Thyroid gland (tissue), 4 donors: ENCODE measurements around the gene RETREG1. TPM values are rescaled to one million over a fixed set of nuclear protein-coding genes. Genes with fewer than 3 reads are reported as not detected.

Experiments
- DNase-seq, 2 donors: peaks; one replicate each; pipeline ENCODE4 v3.0.0-alpha.2; 2019
- H3K27ac ChIP-seq, 3 donors: fragments of 200-600 bp; sonication (generic); 1 replicate in 2 of 3; 2 replicates in 1 of 3; pipeline ENCODE4 v1.5.1; 2016 to 2019; ENCODE audit warnings: mild to moderate bottlenecking in 1 of 3, moderate library complexity in 1 of 3
- H3K27me3 ChIP-seq: fragments of 200-600 bp; sonication (generic); one replicate; pipeline ENCODE4 v1.5.1; 2019
- H3K36me3 ChIP-seq, 2 donors: fragments of 200-600 bp; sonication (generic); one replicate each; pipeline ENCODE4 v1.5.1; 2016 to 2019
- H3K4me1 ChIP-seq, 2 donors: fragments of 200-600 bp; sonication (generic); one replicate each; pipeline ENCODE4 v1.5.1; 2017 to 2019
- H3K4me3 ChIP-seq, 3 donors: fragments of 200-600 bp; sonication (generic); replicated peaks in 1 of 3; 1 replicate in 2 of 3; 2 replicates in 1 of 3; pipeline ENCODE4 v1.5.1; 2016; ENCODE audit warnings: mild to moderate bottlenecking in 1 of 3
- H3K9me3 ChIP-seq: fragments of 200-600 bp; sonication (generic); one replicate; pipeline ENCODE4 v1.5.1; 2017
- POLR2A ChIP-seq, 2 donors: fragments of 450-650 bp; IDR thresholded peaks; one replicate each; pipeline ENCODE4 v1.6.1; 2017; ENCODE audit warnings: antibody characterized with exemption in 2 of 2, mild to moderate bottlenecking in 2 of 2, moderate library complexity in 1 of 2
- WGBS, 2 donors: methylation state at CpG; one replicate each; pipeline ENCODE4 v1.1.5; 2017; 5-methylcytosine and 5-hydroxymethylcytosine counted together
- intact Hi-C: fragments of 100-400 bp; cut with DNase I; formaldehyde crosslinking; loops from one replicate; pipeline ENCODE4 v1.15.1; 2023
- total RNA-seq, 4 donors: library from RNA; depleted of rRNA; stranded (reverse); fragments of >200 nt; gene quantifications; one replicate each; pipeline ENCODE4 v1.2.3, GENCODE V29; 2016
- TF ChIP-seq, protein P1 (sequence below), 6 experiments: fragments of 200-600 bp in 3 of 6; fragments of 450-650 bp in 3 of 6; sonication (generic) in 3 of 6; IDR thresholded peaks; one replicate each; pipeline ENCODE4 v1.5.1; 2016 to 2019; ENCODE audit warnings: antibody characterized with exemption in 6 of 6, mild to moderate bottlenecking in 2 of 6, inconsistent platforms in 1 of 6, moderate library complexity in 1 of 6

Gene RETREG1
- total RNA-seq, 4 donors from 2014 or later = 14.8 to 22.1 (median 17.9) TPM

GRCh38 chr5:16567365-16567764 is 49.4 kb downstream of the RETREG1 start:
- Histone ChIP-seq H3K27ac (no peak overlapping the region), H3K27me3 (no peaks in the 10 kb centered on the region), H3K4me3 (no peak overlapping the region), H3K36me3 (no peaks in the 10 kb centered on the region), H3K9me3 (no peaks in the 10 kb centered on the region), H3K4me1 (no peaks in the 10 kb centered on the region)
- intact Hi-C loops = no loop called here
- 91% methylated on average over 3 of the region's 3 CpGs for WGBS, 2 donors
- TF ChIP-seq, protein P1, sequence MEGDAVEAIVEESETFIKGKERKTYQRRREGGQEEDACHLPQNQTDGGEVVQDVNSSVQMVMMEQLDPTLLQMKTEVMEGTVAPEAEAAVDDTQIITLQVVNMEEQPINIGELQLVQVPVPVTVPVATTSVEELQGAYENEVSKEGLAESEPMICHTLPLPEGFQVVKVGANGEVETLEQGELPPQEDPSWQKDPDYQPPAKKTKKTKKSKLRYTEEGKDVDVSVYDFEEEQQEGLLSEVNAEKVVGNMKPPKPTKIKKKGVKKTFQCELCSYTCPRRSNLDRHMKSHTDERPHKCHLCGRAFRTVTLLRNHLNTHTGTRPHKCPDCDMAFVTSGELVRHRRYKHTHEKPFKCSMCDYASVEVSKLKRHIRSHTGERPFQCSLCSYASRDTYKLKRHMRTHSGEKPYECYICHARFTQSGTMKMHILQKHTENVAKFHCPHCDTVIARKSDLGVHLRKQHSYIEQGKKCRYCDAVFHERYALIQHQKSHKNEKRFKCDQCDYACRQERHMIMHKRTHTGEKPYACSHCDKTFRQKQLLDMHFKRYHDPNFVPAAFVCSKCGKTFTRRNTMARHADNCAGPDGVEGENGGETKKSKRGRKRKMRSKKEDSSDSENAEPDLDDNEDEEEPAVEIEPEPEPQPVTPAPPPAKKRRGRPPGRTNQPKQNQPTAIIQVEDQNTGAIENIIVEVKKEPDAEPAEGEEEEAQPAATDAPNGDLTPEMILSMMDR (IDR thresholded peaks at IDR 0.05) = no peak
- TF ChIP-seq POLR2A (IDR thresholded peaks at IDR 0.05) = no peak
- DNase-seq = no peak

- 87 to 96% methylated on average over 1 of the region's 1 CpG for WGBS, 2 donors
- Histone ChIP-seq H3K4me3 (no peak overlapping the region), H3K9me3 (no peaks in the 10 kb centered on the region), H3K27ac (no peak overlapping the region), H3K36me3 (no peaks in the 10 kb centered on the region), H3K27me3 (no peaks in the 10 kb centered on the region), H3K4me1 (no peaks in the 10 kb centered on the region)
- DNase-seq = no peak
- TF ChIP-seq, protein P1 (IDR thresholded peaks at IDR 0.05) = no peak
- no peak for TF ChIP-seq POLR2A (IDR thresholded peaks at IDR 0.05)
- intact Hi-C loops = no loop called here
These were observed 51.7 kb downstream of the RETREG1 start for GRCh38 chr5:16565118-16565517.

GRCh38 chr5:16564248-16564867 is 52.4 kb downstream of the RETREG1 start:
- 86 to 88% methylated on average over 5 of the region's 5 CpGs for WGBS, 2 donors
- intact Hi-C loops = no loop called here

DNA sequence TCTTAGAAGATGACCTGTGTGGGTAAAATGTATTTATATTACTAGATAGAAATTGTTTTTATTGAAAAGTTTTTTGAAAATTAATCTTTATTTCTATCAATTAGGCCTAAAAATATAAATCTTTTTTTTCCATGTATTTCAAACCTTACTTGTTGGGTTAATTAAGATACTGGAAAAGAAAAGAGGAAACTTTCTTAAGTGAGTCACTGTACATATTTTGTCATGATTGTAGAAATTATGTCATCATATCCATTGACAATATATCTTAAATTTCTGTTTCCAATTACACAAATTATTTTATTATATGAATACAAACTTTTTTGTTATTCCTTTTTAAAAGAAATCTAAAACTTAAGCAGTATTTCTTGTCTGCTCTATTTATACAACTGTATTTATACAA is 53.1 kb downstream of the RETREG1 start:
- Histone ChIP-seq H3K4me1 (no peaks in the 10 kb centered on the region), H3K4me3 (no peak overlapping the region), H3K27ac (no peak overlapping the region), H3K9me3 (no peaks in the 10 kb centered on the region), H3K27me3 (no peaks in the 10 kb centered on the region), H3K36me3 (no peaks in the 10 kb centered on the region)
- intact Hi-C loops = no loop called here
- TF ChIP-seq, protein P1 (IDR thresholded peaks at IDR 0.05) = no peak
- TF ChIP-seq POLR2A (IDR thresholded peaks at IDR 0.05) = no peak
- DNase-seq = no peak

More at GRCh38 chr5:16564248-16564867, 52.4 kb downstream of the RETREG1 start:
- TF ChIP-seq POLR2A (IDR thresholded peaks at IDR 0.05) = no peak
- TF ChIP-seq, protein P1 (IDR thresholded peaks at IDR 0.05) = no peak
- no peak overlapping the region for H3K4me3 ChIP-seq
- no peak for DNase-seq
- no peaks in the 10 kb centered on the region for H3K27me3 ChIP-seq
- no peaks in the 10 kb centered on the region for H3K36me3 ChIP-seq
- no peaks in the 10 kb centered on the region for H3K4me1 ChIP-seq
- H3K9me3 ChIP-seq = no peaks in the 10 kb centered on the region
- H3K27ac ChIP-seq = no peak overlapping the region

DNA sequence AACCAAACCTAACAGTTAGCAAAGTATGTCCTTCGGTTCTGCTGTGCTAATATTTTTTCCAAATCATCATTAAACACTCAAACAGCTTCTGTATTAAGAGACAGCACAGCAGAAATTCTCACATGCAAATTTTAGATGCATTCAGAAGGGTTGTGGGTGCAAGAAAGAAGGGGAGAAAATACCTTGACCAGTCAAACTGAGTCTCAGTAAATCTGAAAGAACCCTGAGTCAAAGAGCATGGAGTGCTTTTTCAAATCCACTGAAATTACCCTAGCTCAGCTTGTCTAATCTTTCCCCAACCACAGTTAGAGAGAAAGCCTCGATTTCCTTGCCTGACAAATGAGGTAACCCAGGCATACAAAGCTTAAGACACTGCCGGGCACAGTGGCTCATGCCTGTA is 55.1 kb downstream of the RETREG1 start:
- no peaks in the 10 kb centered on the region for H3K9me3 ChIP-seq
- no peaks in the 10 kb centered on the region for H3K36me3 ChIP-seq
- 89 to 90% methylated on average over 3 of the region's 3 CpGs for WGBS, 2 donors
- H3K4me3 ChIP-seq = no peak overlapping the region
- H3K4me1 ChIP-seq = no peaks in the 10 kb centered on the region
- H3K27ac ChIP-seq = no peak overlapping the region
- intact Hi-C loops = no loop called here
- no peak for DNase-seq
- no peaks in the 10 kb centered on the region for H3K27me3 ChIP-seq
- TF ChIP-seq, protein P1 (IDR thresholded peaks at IDR 0.05) = no peak
- TF ChIP-seq POLR2A (IDR thresholded peaks at IDR 0.05) = no peak
